Natural killer cell (primary cell): Measurements from ENCODE around the gene OAS1. TPM values are rescaled to one million over a fixed set of nuclear protein-coding genes. Genes with fewer than 3 reads are reported as not detected.
A peak's percentile ranks its signal among the peaks of the same experiment; 100 is the strongest.

Experiments
- ATAC-seq, 3 donors: fragments of 150-1000 bp in 2 of 3; fragments of 200-7000 bp in 1 of 3; cut with Tn5 transposase; 1 replicate in 1 of 3; 2 replicates in 2 of 3; pipeline ENCODE4 v1.10.0; 2021; ENCODE audit warnings: mild to moderate bottlenecking in 2 of 3, moderate library complexity in 2 of 3
- DNase-seq, 2 donors: peaks; one replicate each; pipeline versions ENCODE4 v3.0.0 to v3.0.0-alpha.2; 2013 to 2021; ENCODE audit warnings: mixed read lengths in 1 of 2
- H3K27ac ChIP-seq: one replicate; pipeline ENCODE4 v1.5.1; 2013; ENCODE audit warnings: mild to moderate bottlenecking, low read length
- H3K27me3 ChIP-seq: one replicate; pipeline ENCODE4 v1.6.1; 2013; ENCODE audit warnings: low read length; ENCODE audit not compliant: control insufficient read depth, insufficient read depth
- H3K36me3 ChIP-seq: one replicate; pipeline ENCODE4 v1.6.1; 2013; ENCODE audit warnings: low read length; ENCODE audit not compliant: control insufficient read depth, insufficient read depth
- H3K4me1 ChIP-seq: one replicate; pipeline ENCODE4 v1.6.1; 2013; ENCODE audit warnings: low read length; ENCODE audit not compliant: control insufficient read depth, insufficient read depth
- H3K4me3 ChIP-seq: one replicate; pipeline ENCODE4 v1.5.1; 2013; ENCODE audit warnings: low read length
- H3K9me3 ChIP-seq: one replicate; pipeline ENCODE4 v1.6.1; 2013; ENCODE audit warnings: low read length; ENCODE audit not compliant: control insufficient read depth, insufficient read depth
- H3K27ac Mint-ChIP-seq, 2 donors: one replicate each; pipeline ENCODE4 v1.8.0; 2022; ENCODE audit warnings: mild to moderate bottlenecking in 2 of 2, mixed read lengths in 2 of 2, moderate library complexity in 1 of 2
- H3K27me3 Mint-ChIP-seq, 2 donors: one replicate each; pipeline ENCODE4 v1.8.0; 2022; ENCODE audit warnings: low read depth in 2 of 2, mixed read lengths in 2 of 2
- H3K36me3 Mint-ChIP-seq: one replicate; pipeline ENCODE4 v1.8.0; 2022; ENCODE audit warnings: mixed read lengths
- H3K4me1 Mint-ChIP-seq, 2 donors: one replicate each; pipeline ENCODE4 v1.8.0; 2022; ENCODE audit warnings: mixed read lengths in 2 of 2
- H3K4me3 Mint-ChIP-seq: one replicate; pipeline ENCODE4 v1.8.0; 2022; ENCODE audit warnings: mild to moderate bottlenecking, moderate library complexity, mixed read lengths
- H3K9me3 Mint-ChIP-seq, 2 donors: one replicate each; pipeline ENCODE4 v1.8.0; 2022; ENCODE audit warnings: mixed read lengths in 2 of 2
- CTCF ChIP-seq: fragments of 200-600 bp; IDR thresholded peaks from one replicate; pipeline ENCODE4 v1.8.0; 2022; ENCODE audit warnings: antibody characterized with exemption
- WGBS: methylation state at CpG from one replicate; pipeline ENCODE4 v1.1.7; 2013; ENCODE audit warnings: missing lambda C conversion rate; ENCODE audit not compliant: insufficient coverage; 5-methylcytosine and 5-hydroxymethylcytosine counted together
- intact Hi-C: fragments of 100-400 bp; cut with micrococcal nuclease; formaldehyde crosslinking; loops from one replicate; pipeline ENCODE4 v1.14.2; 2022
- total RNA-seq, 4 donors: library from RNA; stranded (reverse); fragments of 120-200 nt in 1 of 4; gene quantifications; one replicate each; pipeline versions ENCODE4 v1.2.3 to v1.2.4, GENCODE V29; 2013 to 2022

Gene OAS1
- total RNA-seq, 3 donors from 2014 or later (not counting 1 experiment from before 2014, with no cell fraction given) = 12.4 to 21.1 (median 16.5) TPM

- Histone ChIP-seq H3K27ac (no peak overlapping the region), H3K36me3 (no peaks in the 10 kb centered on the region), H3K9me3 (no peaks in the 10 kb centered on the region), H3K27me3 (no peaks in the 10 kb centered on the region), H3K4me1 (no peaks in the 10 kb centered on the region), H3K4me3 (no peak overlapping the region)
- H3K27me3 Mint-ChIP-seq = peaks cover 13 to 22% of the 10 kb centered on the region in 2 donors
- no peaks in the 10 kb centered on the region for H3K36me3 Mint-ChIP-seq
- no peak overlapping the region for H3K4me3 Mint-ChIP-seq
- H3K9me3 Mint-ChIP-seq = no peaks in the 10 kb centered on the region
- no peak for DNase-seq
- H3K27ac Mint-ChIP-seq = no peak overlapping the region
- no peak for ATAC-seq
- intact Hi-C loops = no loop called here
- no peak for TF ChIP-seq CTCF
- peaks cover 5 to 6% of the 10 kb centered on the region in 2 donors for H3K4me1 Mint-ChIP-seq
- WGBS = 87% methylated on average over 6 of the region's 6 CpGs
Observed at GRCh38 chr12:112898380-112898779, 8.4 kb upstream of the OAS1 start.

- intact Hi-C loops = loop anchor here (1.0 to 5.0 kb wide), 2 partner anchors 131 to 197 kb away; no protein-coding TSS in a partner anchor
- Histone ChIP-seq H3K36me3 (no peaks in the 10 kb centered on the region), H3K4me1 (no peaks in the 10 kb centered on the region), H3K4me3 (no peak overlapping the region), H3K27ac (no peak overlapping the region), H3K9me3 (no peaks in the 10 kb centered on the region), H3K27me3 (no peaks in the 10 kb centered on the region)
- peaks cover 13 to 22% of the 10 kb centered on the region in 2 donors for H3K27me3 Mint-ChIP-seq
- H3K4me1 Mint-ChIP-seq = peaks cover 10 to 12% of the 10 kb centered on the region in 2 donors
- H3K9me3 Mint-ChIP-seq = no peaks in the 10 kb centered on the region
- no peaks in the 10 kb centered on the region for H3K36me3 Mint-ChIP-seq
- peak; percentile 35 to 61 (median 49) for ATAC-seq
- H3K4me3 Mint-ChIP-seq = no peak overlapping the region
- 95% methylated on average over 11 of the region's 11 CpGs for WGBS
- no peak overlapping the region for H3K27ac Mint-ChIP-seq
- TF ChIP-seq CTCF = peak; percentile 63
- DNase-seq = peak in 1 of 2 donors; percentile 71
Observed at GRCh38 chr12:112900298-112901145, 6.2 kb upstream of the OAS1 start.

- no peak for ATAC-seq
- Histone ChIP-seq H3K27ac (no peak overlapping the region), H3K36me3 (no peaks in the 10 kb centered on the region), H3K4me3 (no peak overlapping the region), H3K9me3 (no peaks in the 10 kb centered on the region), H3K27me3 (no peaks in the 10 kb centered on the region), H3K4me1 (peaks cover 2% of the 10 kb centered on the region)
- no peak for TF ChIP-seq CTCF
- DNase-seq = no peak
- no peak overlapping the region for H3K4me3 Mint-ChIP-seq
- no peaks in the 10 kb centered on the region for H3K9me3 Mint-ChIP-seq
- peaks cover 12% of the 10 kb centered on the region in 2 donors for H3K4me1 Mint-ChIP-seq
- peaks cover 13 to 22% of the 10 kb centered on the region in 2 donors for H3K27me3 Mint-ChIP-seq
- WGBS = 100% methylated on average over 2 of the region's 2 CpGs
- H3K36me3 Mint-ChIP-seq = no peaks in the 10 kb centered on the region
- intact Hi-C loops = loop anchor here (5.0 kb wide), 1 partner anchor 196 kb away; no protein-coding TSS in a partner anchor
- H3K27ac Mint-ChIP-seq = no peak overlapping the region
Observed at GRCh38 chr12:112901271-112901670, 5.5 kb upstream of the OAS1 start.
